ENCODE results near the gene ELF3.
"Not testable (repeated sequence)": the region's sequence is repeated elsewhere in the genome, so short reads cannot be mapped to it uniquely, and the experiment has no call there.

ELF3 gene

GRCh38 chr1:202009326-202010179, 834 bp upstream of the ELF3 start:
- peak; percentile 10 to 26 for DNase-seq

- DNase-seq: no peak
These were observed 1.6 kb downstream of the ELF3 start for GRCh38 chr1:202011994-202012393.

DNA sequence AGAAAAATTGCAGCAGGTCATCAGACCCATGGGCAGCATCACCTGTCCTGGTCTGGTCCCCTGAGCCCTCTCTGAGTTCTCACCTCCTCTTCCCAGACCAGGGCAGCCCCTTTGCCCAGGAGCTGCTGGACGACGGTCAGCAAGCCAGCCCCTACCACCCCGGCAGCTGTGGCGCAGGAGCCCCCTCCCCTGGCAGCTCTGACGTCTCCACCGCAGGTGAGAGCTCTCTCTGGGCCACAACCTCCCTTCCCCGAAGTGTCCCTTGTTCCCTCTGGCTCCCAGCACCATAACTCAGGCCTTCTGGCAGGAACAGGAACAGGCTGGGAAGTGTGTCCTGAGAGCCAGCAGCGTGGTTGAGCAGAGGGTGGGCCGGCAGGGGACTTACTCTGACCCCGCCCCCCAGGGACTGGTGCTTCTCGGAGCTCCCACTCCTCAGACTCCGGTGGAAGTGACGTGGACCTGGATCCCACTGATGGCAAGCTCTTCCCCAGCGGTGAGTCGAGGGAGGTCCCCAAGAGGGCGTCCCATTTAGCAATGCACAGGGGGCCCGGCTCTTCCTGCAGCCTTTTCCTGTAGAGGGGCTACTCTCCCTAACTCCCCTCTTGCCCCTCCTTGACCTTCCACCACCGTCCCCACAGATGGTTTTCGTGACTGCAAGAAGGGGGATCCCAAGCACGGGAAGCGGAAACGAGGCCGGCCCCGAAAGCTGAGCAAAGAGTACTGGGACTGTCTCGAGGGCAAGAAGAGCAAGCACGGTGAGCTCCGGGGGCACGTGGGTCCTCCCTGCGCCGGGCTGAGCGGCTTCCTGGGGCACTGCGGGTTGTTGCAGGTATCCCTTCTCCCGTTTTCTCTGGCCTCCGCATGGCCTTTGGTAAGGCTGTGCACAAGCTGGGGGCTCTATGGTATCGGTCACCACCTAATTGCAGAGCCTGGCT, 2.4 kb downstream of the ELF3 start:
- DNase-seq: no peak

GRCh38 chr1:202013603-202014002, 3.2 kb downstream of the ELF3 start:
- DNase-seq: no peak

- DNase-seq: no peak
These were observed 3.7 kb downstream of the ELF3 start for GRCh38 chr1:202014060-202014459.

DNA sequence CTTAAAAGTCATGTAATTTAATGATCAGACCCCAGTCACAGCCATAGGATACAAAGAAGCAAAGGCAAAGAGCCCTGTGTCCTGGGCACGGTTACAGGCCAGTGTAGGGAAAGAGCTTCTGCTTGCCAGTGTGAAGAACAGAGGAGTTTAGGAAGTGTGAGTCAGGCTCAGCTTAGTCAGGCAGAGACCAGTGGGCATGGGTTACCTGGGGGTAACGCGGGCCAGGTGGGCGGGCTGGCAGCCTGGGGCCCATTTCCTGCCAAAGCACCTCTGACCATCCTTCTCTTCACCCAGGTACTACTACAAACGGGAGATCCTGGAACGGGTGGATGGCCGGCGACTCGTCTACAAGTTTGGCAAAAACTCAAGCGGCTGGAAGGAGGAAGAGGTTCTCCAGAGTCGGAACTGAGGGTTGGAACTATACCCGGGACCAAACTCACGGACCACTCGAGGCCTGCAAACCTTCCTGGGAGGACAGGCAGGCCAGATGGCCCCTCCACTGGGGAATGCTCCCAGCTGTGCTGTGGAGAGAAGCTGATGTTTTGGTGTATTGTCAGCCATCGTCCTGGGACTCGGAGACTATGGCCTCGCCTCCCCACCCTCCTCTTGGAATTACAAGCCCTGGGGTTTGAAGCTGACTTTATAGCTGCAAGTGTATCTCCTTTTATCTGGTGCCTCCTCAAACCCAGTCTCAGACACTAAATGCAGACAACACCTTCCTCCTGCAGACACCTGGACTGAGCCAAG, 4.7 kb downstream of the ELF3 start:
- DNase-seq: no peak

DNA sequence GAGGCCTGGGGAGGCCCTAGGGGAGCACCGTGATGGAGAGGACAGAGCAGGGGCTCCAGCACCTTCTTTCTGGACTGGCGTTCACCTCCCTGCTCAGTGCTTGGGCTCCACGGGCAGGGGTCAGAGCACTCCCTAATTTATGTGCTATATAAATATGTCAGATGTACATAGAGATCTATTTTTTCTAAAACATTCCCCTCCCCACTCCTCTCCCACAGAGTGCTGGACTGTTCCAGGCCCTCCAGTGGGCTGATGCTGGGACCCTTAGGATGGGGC, 5.2 kb downstream of the ELF3 start:
- DNase-seq: no peak

- DNase-seq: no peak
These were observed 5.8 kb downstream of the ELF3 start for GRCh38 chr1:202016022-202016810.

DNA sequence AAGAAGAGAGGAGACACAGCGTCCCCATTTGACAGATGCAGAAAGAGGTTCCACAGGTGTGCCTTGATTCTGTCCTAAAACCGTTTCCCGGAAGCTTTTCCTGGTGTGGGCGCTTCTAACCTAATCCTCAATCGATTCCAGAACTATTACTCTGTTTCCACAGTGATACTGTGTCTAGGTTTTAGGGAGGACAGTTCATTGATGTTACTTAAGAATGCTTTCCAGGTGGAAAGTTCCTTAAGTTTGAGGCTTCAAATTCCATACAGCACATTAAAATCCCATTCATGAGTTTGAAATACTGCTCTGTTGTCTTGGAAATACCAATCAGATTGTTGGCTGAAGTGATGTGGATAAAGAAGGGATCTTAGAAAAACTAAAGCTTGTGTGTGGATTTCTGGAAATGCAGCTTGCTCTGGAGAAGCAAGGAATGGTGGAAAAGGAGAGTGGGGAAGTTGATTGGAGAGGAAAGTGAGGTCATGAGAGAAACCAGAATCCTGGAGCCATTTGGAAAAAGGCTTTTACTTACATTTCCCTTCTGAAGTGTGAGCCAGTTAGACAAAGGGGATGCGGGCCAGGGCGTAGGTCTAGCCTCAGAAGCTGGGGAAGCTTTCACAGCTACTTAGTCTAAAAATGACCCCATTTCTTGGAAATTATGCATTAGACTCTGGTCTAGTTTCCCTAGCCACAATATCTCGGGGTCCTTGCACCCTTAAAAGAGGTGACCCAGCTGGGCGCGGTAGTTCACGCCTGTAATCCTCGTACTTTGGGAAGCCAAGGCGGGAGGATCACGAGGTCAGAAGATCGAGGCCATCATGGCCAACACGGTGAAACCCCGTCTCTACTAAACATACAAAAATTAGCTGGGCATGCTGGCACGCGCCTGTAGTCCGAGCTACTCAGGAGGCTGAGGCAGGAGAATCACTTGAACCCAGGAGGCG, 6.7 kb downstream of the ELF3 start:
- no peak for DNase-seq

GRCh38 chr1:202017749-202018467, 7.5 kb downstream of the ELF3 start:
- no peak for DNase-seq

DNA sequence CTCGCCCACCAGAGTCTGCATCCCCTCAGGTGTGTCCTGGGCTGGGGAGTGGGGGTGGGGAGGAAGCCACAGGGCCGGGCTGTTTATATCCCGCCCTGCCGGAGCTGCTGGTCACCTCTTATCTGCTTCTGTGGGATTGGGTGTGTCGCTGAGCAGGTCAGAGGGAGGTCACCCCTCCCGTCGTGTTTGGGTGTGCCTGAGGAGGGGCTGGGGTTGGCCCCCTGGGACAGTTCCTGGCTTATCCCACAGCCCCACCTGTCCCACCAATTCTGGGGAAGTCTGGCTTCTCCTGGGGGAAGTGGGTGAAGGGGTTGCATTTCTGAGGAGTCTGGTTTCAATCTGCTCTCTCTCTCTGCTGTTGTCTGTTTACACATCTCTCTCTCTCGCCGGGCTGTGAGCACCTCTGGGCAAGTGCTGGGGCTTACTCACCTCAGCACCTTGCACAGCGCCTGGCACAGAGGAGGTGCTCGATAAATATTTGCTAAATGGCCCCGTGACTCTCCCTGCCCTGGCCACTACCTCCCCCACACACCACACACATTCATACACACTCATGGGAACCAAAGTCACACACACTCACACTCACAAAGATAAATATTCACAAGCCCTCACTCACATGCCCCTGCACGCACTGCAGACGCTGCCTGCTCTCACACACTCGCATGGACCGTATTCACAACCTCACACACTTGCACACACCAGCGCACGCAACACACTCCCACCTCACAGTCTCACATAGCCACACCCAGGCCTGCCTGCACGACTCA, 8.3 kb downstream of the ELF3 start:
- DNase-seq: no peak

DNA sequence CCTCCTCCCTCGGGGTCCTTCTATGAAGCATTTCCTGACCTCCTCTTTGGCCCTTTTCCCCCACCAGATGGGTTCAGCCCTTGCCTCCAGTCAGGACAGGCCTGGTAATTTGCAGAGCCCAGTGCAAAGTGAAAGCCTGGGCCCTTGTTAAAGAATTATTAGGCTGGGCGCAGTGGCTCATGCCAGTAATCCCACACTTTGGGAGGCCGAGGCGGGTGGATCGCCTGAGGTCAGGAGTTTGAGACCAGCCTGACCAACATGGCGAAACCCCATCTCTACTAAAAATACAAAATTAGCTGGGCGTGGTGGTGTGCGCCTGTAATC, 8.8 kb downstream of the ELF3 start:
- not testable (repeated sequence) for DNase-seq

DNA sequence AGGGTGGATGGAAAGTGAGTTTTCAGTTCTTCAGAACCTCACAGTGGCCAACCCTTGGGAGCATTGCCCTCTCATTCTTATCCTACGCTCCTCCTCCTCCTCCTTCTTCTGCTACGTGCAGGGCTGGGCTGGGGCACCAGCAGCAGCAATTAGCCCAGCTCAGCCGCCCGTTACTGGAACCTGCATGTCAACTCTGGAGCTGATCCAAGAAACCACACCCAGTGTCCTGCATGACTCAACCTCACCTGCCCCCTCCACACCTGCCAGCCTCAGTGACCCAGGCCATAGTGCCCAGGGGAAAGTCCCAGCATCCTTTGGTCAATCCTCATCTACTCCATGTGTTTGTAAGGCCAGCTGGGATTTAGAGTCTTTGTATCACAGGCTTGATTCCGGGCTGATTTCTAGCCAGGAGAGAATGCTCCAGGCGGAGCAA, 12.6 kb downstream of the ELF3 start:
- DNase-seq: no peak

GRCh38 chr1:202029171-202029665, 18.8 kb downstream of the ELF3 start:
- DNase-seq: no peak

- DNase-seq: no peak
These were observed 19.3 kb downstream of the ELF3 start for GRCh38 chr1:202029727-202030126.

GRCh38 chr1:202031796-202032195, 21.4 kb downstream of the ELF3 start:
- DNase-seq: no peak

GRCh38 chr1:202034149-202034682, 23.8 kb downstream of the ELF3 start:
- no peak for DNase-seq

GRCh38 chr1:202034683-202035462, 24.5 kb downstream of the ELF3 start:
- DNase-seq: no peak
